ENCODE measurements around the gene INPP5A. TPM values are rescaled to one million over a fixed set of nuclear protein-coding genes. Genes with fewer than 3 reads are reported as not detected.
"Not testable (repeated sequence)": the region's sequence is repeated elsewhere in the genome, so short reads cannot be mapped to it uniquely, and the experiment has no call there.

The INPP5A gene
- polyA plus RNA-seq, 1 donor, result 51.2 TPM

DNA sequence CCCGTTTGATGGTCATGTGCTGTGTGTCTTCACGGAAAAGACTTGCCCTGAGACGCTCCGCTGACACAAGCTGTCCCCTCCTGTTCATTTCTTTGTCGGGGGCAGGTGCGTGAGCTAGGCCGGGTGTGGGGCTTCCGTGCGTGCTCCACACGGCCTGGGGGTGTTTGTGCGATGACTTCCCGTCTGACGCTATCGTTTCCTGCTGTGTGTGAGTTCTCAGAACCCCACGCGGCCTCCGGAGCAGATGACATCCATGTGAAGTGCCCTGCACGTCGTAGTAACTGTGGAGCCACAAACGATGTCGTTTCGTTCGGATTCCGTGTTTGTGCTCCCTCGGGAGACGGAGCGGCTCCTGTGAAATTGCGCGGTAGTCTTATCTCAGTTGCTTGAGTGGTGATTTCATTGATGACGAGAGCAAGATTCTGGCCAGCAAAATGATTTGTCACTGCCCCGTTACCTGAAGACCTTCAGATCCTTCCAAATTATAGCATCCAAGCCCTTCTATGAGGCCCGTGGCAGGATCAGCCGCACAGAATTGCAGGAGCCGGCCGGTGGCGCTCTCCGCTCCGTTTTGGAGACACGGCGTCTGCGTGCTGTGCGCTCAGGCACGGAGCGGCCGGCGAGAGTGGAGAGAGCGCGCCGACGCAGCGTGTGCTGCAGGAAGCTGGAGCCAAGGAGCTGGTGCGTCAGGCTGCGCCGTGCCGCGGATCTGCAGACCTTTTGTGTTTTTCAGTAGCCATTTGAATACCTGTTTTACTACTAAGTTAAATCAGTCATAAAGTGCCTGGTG is 153.4 kb downstream of the INPP5A start:
- DNase-seq (ENCODE audit: low read depth), result no peak

DNA sequence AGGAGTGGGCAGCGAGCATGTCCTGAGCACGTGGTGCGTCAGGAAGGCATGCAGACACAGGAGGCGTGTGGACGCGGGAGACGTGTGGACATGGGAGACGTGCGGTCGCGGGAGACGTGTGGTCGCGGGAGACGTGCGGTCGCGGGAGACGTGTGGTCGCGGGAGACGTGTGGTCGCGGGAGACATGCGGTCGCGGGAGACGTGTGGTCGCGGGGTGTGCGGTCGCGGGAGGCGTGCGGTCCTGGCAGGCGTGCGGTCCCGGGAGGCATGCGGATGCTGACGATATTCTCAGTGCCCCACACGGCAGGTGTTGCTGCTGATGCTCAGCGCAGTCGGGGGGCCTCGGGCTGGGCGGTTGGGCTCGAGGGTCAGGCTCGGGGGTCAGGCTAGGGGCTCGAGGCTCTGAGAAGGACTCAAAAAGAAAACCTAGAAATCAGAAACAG is 154.1 kb downstream of the INPP5A start:
- no peak for DNase-seq (ENCODE audit: low read depth)

DNA sequence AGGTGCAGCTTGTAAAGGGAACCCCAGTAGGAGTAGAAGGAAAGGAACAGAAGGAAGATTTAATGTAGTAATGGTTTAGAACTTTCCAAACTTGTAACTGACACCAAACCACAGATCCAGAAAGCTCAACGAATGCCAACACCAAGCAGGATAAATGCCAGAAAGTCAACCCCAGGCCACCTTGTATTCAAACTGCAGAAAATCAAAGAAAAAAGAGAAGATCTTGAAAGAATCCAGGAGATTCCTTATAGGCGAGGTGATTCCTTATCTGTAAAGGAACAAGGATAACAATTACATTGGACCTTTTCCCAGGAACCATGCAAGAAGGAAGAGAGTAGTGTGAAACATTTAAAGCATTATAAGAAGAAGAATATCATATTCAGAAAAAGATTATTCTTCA is 154.7 kb downstream of the INPP5A start:
- no peak for DNase-seq (ENCODE audit: low read depth)

DNA sequence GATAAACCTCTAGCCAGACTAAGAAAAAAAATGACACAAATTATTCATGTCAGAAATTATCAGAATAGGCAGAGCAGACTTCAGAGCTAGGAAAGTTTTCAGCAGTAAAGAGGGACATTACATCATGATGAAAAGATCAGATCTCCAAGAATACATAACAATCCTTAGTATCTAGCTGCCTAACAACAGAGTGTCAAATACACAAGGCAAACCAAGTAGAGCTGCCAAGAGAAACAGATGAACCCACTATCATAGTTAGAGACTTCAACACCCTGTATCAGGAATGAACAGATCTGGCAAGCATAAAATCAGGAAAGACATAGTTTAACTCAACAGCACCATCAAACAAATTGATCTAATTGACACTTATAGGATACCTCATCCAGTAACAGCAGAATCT is 156.1 kb downstream of the INPP5A start:
- no peak for DNase-seq (ENCODE audit: low read depth)

DNA sequence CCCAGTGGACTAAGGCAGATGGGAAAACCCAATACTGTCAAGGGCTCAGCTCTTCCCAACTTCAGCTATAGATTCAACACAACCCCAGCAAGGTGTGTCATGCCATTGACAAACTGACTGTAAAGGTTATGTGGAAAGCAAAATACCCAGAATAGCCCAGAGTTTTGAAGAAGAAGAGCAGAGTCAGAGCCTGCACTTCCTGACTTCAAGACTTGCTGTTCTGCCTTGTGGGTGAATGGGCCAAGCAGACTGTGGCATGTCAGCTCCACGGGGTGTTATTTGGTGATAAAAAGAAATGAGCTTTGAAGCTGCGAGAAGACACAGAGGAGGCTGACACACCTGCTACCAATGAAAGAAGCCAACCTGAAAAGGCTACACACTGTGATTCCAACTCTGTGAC is 158.6 kb downstream of the INPP5A start:
- DNase-seq (ENCODE audit: low read depth), result no peak

DNA sequence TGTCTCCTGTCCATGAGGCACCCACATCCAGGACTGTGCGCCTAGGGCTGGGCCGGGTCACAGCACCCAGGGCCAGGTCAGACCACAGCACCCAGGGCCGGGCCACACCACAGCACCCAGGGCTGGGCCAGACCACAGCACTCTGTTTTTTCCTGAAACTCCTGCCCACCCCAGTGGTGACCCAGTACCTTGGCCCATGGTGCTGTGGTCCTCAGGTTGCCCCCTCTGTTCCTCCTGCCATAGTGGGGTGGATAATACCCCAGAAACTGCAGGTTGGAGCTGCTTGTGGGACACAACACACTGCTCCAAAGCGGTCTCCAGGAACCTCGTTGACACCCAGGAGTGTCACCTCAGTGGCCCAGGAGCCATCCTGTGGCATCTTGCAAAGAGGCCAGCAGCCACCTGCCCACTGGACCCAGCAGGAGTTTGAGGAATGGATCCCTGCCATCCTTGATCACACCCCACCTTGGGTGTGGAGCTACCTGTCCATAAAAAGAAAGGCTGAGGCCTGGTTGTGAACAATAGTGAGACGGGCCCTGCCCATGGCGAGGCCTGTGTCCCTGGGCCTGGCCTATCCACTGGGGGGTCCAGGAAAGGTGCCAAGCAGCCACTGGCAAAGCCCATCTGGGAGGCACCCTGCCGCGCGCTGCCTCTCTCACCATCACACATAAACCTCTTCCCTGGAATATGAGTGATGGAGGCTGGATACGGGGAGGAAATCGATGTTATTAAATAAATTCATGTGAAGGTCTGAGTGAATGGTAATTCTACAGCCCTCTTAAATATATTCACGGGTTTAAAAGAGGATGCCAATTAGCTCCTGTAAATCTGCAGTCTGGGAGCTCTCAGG is 159.4 kb downstream of the INPP5A start:
- no peak for DNase-seq (ENCODE audit: low read depth)

DNA sequence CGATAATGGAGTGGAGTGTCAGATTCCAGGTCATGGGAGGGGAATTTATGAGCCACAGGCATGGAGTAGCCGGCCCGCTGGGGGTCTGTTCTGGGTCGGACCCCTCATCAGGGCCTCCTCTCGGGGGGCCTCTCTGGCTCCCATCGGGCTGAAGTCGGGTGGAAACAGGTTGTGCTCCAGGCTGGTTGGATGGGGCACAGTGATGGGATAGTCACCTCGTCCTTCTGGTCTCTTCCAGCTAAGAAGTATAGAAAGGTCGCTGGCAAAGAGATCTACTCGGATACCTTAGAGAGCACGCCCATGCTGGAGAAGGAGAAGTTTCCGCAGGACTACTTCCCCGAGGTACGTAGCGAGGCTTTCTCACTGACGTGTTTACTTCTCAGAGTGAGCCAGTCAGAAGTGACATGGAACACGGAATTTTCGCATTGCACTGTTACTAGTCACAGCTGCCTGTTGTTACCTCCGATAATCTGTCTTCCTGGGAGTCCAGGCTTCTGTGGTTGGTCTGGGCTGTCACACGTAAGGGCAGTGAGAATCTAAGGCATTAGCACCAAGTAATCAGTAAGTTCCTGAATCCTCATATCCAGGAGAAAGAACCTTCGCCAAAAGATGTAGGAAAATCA is 160.1 kb downstream of the INPP5A start:
- DNase-seq (ENCODE audit: low read depth), result no peak

DNA sequence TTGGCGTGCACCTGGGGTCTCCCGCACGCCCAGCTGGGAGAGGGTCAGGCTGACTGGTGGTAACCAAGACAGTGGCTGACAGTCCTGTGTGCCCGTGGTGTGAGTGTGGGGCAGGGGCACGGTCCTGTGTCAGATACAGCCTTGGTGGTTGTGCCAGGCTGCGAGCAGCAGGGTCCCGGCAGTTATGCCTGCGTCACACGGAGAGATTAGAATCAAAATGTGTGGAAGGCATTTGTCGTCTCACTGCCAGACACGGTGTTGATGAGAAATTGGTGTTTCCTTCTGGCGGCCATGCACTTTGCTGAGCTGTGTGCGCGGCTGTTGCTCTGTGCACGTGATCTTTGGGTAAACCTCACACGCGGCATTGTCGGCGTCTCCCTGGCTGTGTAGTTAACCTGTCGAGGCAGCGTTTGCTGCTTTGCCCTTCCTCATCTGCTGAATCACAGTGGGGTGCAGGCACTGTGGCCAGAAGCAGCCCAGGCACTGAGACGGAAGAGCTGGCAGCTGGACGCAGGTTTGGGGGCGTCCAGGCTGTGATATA is 160.7 kb downstream of the INPP5A start:
- DNase-seq (ENCODE audit: low read depth), result no peak

DNA sequence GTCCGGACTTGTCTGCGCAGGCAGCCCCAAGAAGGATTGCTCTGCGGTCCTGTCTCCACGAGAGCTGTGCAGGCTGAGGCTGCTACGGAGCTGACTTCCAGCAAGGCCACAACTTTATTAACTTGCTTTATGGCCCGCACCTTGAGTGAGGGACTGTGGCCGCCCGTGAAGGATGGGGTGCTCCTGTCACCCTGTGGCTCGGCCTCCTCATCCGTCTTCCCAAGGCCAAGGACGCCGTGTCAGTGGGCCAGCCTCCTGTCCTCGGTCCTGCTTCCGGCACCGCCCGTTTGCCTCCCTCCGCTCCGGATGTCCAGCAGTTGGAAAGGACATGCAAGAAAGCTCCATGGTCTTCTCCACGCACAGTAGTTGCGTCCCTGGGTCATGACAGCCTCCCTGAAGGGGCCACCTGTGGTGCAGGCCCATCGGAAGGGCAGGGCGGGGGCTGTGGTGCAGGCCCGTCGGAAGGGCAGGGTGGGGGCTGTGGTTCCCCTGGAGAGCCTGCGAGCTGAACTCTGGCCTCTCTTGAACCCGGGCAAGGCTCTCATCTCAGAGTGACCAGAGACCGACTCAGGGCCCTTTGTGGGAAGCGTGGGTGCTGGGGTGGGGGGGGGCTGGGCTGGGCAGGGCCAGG is 161.3 kb downstream of the INPP5A start:
- no peak for DNase-seq (ENCODE audit: low read depth)

DNA sequence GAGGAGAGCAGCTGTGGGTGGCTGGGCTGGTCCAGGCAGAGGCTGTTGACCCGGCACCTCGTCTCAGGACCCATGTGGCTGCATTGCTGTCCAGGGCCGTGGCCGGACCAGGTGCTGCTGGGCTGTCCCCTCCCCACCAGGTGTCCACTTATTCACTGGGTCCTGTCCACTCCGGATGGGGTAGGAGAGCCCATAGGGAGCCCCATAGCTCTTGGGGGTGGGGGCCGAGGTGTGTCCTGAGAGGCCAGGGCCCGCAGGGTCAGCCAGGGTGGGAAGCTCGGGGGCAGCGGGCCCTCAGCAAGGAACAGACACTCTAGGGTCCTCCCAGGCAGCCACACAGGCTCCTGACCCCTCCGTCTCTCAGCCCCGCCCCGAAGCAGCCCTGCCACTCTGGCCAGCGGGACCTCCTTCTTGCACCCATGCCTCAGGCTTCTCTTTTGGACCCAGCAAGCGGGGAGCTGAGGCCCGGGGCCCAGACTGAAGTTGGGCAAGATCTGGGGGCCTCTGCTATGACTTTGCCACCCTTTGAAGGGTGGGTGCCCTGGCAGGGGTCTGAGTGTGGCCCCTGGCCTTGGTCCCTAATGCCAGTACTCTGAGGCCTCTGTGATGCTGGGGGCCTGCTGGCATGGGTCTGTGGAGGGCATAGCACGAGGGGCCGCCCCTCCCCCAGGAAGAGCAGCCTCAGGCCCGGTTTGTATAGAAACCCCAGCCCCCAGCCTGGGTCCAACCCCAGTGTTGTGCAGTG is 162.0 kb downstream of the INPP5A start:
- DNase-seq (ENCODE audit: low read depth), result no peak

DNA sequence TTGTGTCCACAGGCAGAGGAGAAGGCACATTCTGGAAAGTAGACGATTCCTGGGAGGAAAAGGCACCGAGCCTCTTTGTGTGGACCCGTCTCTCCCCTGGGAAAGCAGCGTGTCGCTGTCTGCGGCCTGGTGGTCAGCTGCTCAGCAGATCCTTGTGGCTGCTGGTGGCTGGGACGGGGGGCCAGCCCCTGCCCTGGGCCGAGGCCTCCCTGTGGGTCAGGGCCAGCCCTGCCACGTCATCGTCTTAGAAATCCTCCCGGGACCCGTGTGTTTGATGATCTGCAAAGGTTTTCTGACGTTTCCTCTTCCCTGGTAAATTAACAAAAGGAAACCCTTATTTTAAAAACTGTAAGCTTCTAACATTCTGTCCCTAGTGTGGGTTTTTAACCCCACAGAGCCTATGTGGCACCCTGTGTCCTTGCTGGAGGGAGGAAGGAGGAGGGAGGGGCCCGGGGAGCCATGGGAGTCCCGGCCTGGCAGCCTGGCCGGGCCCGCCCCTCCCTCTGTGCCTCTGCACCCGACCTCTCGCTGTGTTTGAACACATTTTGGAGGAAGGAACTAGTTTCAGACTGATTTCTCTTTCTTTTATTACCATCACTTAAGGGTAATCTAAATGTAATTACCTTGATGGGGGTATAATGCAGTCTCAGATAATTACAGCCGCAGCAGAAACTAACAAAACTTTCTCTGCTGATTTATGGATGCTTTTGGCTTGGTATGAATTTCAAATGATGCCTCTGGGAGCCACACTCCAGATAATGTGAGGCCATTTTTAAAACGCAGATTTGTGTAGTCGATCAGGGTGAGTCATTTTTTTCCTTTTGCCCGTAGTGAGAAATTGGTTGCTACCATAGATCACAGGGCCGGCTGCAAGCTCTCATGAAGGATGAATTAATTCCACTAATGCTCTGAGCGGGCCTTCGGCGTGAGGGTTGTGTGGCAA is 162.8 kb downstream of the INPP5A start:
- DNase-seq (ENCODE audit: low read depth), result no peak

DNA sequence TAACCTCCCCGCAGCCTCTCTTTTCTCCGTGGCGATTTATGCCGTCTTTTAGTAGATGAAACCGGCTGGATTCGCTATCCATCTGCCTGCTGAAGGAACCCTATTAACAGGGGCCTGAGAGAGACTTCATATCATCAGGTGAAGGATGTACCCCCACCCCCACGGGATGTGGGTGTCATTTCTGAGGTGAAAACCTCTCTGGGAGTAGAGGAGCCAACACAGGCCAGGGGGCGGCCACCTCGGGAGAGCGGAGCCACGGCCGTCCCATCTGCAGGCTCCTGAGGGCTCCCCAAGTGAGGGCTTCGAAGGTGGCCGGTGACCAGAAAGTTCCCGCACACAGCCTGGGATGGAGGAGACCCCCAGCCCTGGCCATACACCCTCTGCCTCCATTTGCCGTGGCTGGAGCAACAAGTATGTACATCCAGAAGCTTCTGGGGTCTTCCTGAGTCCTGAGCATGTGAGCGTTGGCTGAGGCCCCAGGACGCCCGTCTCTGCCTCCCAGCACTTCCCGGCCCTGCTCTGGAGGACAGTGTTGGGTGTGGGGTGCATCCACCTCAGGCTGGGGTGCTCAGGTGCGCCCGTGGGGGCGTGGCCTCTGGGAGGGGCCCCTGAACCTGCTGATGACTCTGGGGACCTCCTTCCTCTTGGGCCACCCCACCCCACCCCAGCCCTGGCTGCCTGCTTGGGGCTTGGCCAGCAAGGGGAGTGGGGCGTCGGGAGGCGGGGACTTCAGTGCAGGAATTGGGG is 163.7 kb downstream of the INPP5A start:
- DNase-seq (ENCODE audit: low read depth), result no peak

DNA sequence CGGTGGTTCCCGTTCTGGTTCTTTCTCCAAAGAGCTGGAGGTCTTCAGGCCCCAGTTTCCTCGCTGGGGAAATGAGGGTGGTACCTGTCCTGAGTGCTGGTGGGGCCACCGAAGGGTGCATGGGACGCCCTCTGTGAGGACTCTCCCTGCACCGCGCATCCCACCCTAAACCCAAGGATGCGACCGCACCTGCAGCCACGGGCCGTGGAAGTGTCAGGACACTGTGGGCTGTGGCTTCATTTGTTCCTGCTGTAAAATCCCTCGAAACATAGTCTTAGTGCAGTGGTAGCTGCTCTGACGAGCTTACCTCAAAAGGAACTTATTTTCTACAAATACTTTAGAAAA is 164.2 kb downstream of the INPP5A start:
- no peak for DNase-seq (ENCODE audit: low read depth)

DNA sequence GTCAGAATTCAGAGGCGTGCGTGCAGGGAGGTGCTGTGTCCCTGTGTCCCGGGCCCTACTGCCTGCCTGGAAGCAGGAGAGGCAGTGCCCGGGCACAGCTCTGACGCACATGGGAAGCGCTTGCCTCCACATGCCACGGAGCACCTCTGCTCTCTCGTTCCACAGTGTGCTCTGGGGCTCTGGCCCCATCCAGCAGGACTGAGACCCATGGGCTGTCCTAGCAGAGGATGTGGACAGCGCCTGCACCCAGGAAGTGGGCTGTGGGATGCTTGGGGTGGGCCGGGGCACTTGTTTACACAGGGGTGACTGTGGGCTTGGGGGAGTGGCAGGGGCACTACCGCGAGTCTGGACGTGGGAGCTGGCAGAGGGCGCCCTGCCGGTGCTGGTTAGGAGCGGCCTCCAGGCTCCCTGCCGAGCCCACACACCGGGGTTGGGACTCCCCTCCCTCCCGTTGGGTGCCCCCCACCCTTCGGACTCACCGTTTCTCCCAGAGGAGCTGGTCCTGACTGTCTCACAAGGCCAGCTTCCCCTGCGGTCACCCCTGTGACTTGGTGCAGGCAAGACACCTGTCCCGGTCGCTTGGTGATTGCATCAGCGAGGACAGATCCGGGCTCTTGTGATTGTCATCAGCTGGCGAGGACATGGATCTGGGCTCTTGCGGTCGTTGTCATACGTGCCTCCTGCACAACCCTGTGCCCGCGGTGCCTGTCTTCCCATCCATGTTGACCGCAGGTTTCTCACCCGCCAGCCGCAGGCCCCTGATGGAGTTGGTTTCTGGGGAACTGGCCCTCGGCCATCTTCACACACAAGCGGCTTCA is 165.2 kb downstream of the INPP5A start:
- DNase-seq (ENCODE audit: low read depth), result no peak

DNA sequence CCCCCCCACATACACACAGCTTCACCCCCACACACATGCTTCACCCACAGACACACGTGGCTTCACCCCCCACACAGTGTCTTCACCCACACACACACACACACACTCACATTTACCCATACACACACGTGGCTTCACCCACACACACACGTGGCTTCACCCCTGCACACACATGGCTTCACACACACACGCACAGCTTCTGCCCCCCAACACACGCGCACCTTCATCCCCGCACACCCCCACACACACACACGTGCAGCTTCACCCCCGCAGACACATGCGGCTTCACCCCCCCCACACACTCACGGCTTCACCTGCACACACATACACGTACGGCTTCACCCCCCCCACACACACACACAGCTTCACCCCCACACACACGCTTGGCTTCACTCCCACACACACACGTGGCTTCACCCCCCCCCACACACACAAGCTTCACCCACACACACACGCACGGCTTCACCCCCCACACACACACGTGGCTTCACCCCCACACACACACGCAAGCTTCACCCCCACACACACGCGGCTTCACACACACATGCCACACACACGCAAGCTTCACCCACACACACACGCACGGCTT is 165.9 kb downstream of the INPP5A start:
- no peak for DNase-seq (ENCODE audit: low read depth)

DNA sequence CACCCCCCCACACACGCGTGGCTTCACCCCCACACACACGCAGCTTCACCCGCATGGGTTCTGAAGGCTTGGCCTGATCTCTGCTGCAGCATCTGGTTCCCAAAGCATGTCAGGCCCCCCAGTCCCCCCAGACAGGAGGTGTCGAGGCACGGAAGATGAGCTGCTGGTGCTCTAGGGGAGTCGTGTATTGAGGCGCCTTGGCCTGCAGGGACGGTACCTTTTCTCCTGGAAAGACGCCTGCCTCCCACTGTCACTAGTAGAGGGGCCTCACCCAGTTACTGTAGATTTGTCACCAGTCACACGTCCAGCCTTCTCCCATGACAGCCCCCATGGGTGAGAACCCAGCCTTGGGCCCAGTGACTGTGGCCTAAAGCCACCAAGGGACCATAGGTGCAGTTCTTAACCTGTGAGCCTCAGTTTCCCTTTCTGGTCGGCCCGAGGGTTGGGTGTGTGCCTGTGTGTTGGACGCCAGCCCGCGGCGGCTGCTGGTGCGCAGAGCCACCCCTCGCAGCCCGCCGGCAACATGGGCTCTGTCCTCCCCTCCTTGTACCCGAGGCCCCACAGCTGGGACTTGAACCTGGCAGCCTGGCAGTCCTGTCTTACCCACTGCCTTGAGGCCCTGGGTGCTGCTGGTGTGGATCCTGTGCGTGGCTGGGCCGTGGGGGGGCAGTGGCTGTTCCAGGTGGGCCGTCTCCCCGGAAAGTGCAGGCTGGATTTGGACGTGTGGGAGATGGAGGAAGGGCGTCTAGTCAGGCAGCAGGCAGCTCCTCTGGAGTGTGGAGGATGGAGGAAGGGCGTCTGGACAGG is 166.6 kb downstream of the INPP5A start:
- no peak for DNase-seq (ENCODE audit: low read depth)

DNA sequence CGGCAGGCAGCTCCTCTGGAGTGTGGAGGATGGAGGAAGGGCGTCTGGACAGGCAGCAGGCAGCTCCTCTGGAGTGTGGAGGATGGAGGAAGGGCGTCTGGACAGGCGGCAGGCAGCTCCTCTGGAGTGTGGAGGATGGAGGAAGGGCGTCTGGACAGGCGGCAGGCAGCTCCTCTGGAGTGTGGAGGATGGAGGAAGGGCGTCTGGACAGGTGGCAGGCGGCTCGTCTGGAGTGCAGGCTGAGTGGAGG is 167.2 kb downstream of the INPP5A start:
- DNase-seq (ENCODE audit: low read depth), result not testable (repeated sequence)
